Thoracic aorta (tissue), 2 donors: ENCODE measurements around the gene DTL. TPM values are rescaled to one million over a fixed set of nuclear protein-coding genes. Genes with fewer than 3 reads are reported as not detected.
A peak's percentile ranks its signal among the peaks of the same experiment; 100 is the strongest.

ENCODE experiments used
- ATAC-seq: fragments of 150-250 bp; one replicate; pipeline ENCODE4 v1.8.0; 2017; ENCODE audit warnings: low read depth; ENCODE audit not compliant: insufficient number of reproducible peaks, low FRiP score
- DNase-seq: peaks from one replicate; pipeline ENCODE4 v3.0.0-alpha.2; 2020; ENCODE audit warnings: low spot score
- H3K27ac ChIP-seq, 2 donors: fragments of 200-600 bp; sonication (generic); 1 replicate in 1 of 2; 2 replicates in 1 of 2; pipeline ENCODE4 v1.5.1; 2016; ENCODE audit warnings: mild to moderate bottlenecking in 2 of 2, moderate library complexity in 2 of 2
- H3K27me3 ChIP-seq: fragments of 200-600 bp; sonication (generic); replicated peaks from 2 replicates; pipeline ENCODE4 v1.6.0; 2016; ENCODE audit warnings: mild to moderate bottlenecking; ENCODE audit not compliant: insufficient read depth
- H3K36me3 ChIP-seq: fragments of 200-600 bp; sonication (generic); one replicate; pipeline ENCODE4 v1.5.1; 2016
- H3K4me1 ChIP-seq, 2 donors: fragments of 200-600 bp; sonication (generic); 1 replicate in 1 of 2; 2 replicates in 1 of 2; pipeline versions ENCODE4 v1.5.1 to v1.6.0; 2016; ENCODE audit warnings: low read depth in 2 of 2, mild to moderate bottlenecking in 1 of 2; ENCODE audit not compliant: control insufficient read depth in 1 of 2
- H3K4me3 ChIP-seq: fragments of 200-600 bp; sonication (generic); 2 replicates; pipeline ENCODE4 v1.5.1; 2016; ENCODE audit warnings: mild to moderate bottlenecking
- H3K9me3 ChIP-seq: fragments of 200-600 bp; sonication (generic); 2 replicates; pipeline ENCODE4 v1.5.1; 2016
- CTCF ChIP-seq: fragments of 200-600 bp; sonication (generic); IDR thresholded peaks from one replicate; pipeline ENCODE4 v1.5.1; 2019; ENCODE audit warnings: antibody characterized with exemption
- total RNA-seq, 2 donors: library from RNA; depleted of rRNA; stranded (reverse); fragments of >200 nt; gene quantifications; one replicate each; pipeline versions ENCODE4 v1.1.0 to v1.2.3, GENCODE V29; 2016

The DTL gene
- total RNA-seq, 2 donors from 2014 or later, result 0.21 to 3.4 TPM

- DNase-seq, result no peak
- ATAC-seq, result no peak
- Histone ChIP-seq H3K27ac (no peak overlapping the region), H3K9me3 (no peaks in the 10 kb centered on the region), H3K36me3 (no peaks in the 10 kb centered on the region), H3K4me1 (no peaks in the 10 kb centered on the region), H3K27me3 (no peaks in the 10 kb centered on the region), H3K4me3 (no peak overlapping the region)
- TF ChIP-seq CTCF, result no peak
Measured at GRCh38 chr1:212067787-212068186, 32.2 kb downstream of the DTL start.

GRCh38 chr1:212070720-212071302, 35.3 kb downstream of the DTL start:
- DNase-seq, result no peak
- Histone ChIP-seq H3K9me3 (no peaks in the 10 kb centered on the region), H3K27me3 (no peaks in the 10 kb centered on the region), H3K27ac (no peak overlapping the region), H3K4me1 (no peaks in the 10 kb centered on the region), H3K4me3 (no peak overlapping the region), H3K36me3 (no peaks in the 10 kb centered on the region)
- peak; percentile 77 for TF ChIP-seq CTCF
- ATAC-seq, result peak; percentile 82

GRCh38 chr1:212072047-212072446, 36.5 kb downstream of the DTL start:
- no peak for TF ChIP-seq CTCF
- ATAC-seq (no peak), DNase-seq (no peak)

GRCh38 chr1:212073490-212073889, 37.9 kb downstream of the DTL start:
- no peaks in the 10 kb centered on the region for H3K9me3 ChIP-seq
- DNase-seq, result no peak
- no peak for TF ChIP-seq CTCF
- no peaks in the 10 kb centered on the region for H3K4me1 ChIP-seq
- no peak overlapping the region for H3K27ac ChIP-seq
- ATAC-seq, result no peak
- H3K36me3 ChIP-seq, result no peaks in the 10 kb centered on the region
- no peaks in the 10 kb centered on the region for H3K27me3 ChIP-seq
- H3K4me3 ChIP-seq, result no peak overlapping the region

More at GRCh38 chr1:212072047-212072446, 36.5 kb downstream of the DTL start:
- Histone ChIP-seq H3K4me3 (no peak overlapping the region), H3K4me1 (no peaks in the 10 kb centered on the region), H3K36me3 (no peaks in the 10 kb centered on the region), H3K27me3 (no peaks in the 10 kb centered on the region), H3K9me3 (no peaks in the 10 kb centered on the region), H3K27ac (no peak overlapping the region)

GRCh38 chr1:212074313-212074712, 38.8 kb downstream of the DTL start:
- H3K27ac ChIP-seq, result no peak overlapping the region
- DNase-seq, result no peak
- TF ChIP-seq CTCF, result no peak
- H3K4me1 ChIP-seq, result peaks cover 0 to 5% of the 10 kb centered on the region in 2 donors
- no peaks in the 10 kb centered on the region for H3K9me3 ChIP-seq
- no peaks in the 10 kb centered on the region for H3K36me3 ChIP-seq
- H3K4me3 ChIP-seq, result no peak overlapping the region
- ATAC-seq, result no peak
- no peaks in the 10 kb centered on the region for H3K27me3 ChIP-seq
